GM11168 (cell line): ENCODE measurements around the gene DAB1.

Source experiments
- in situ Hi-C: fragments of 300-500 bp; cut with MboI; formaldehyde crosslinking; loops from one replicate; pipeline ENCODE4 v1.12.0; 2022; ENCODE audit warnings: low sequenced_read_pairs; ENCODE audit not compliant: unreplicated experiment

The DAB1 gene

GRCh38 chr1:57423656-57424211, at the start of gene DAB1:
TSS of gene DAB1 (minus strand) at chr1:57424060. CDS start at chr1:57291030, 133,030 bp downstream.
- in situ Hi-C loops, result no loop called here

DNA sequence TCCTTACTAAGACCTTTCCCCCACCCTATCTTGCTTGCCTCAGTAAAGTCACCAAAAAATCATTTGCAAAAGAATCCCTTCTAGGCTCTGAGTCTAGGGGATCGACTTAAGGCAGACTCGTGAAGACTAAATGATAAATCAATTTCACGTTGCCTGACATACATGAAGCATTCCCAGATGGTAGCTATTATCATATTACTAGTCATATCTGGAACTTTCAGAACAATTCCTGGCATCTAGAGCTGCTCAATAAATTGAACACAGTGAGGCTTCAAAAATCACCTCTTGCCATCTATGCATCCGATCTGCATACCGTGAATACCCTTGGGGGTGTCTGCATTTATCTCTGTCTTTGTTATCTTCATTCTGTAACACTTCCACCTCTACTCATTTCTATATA, 49.6 kb upstream of the DAB1 start:
- in situ Hi-C loops, result no loop called here

DNA sequence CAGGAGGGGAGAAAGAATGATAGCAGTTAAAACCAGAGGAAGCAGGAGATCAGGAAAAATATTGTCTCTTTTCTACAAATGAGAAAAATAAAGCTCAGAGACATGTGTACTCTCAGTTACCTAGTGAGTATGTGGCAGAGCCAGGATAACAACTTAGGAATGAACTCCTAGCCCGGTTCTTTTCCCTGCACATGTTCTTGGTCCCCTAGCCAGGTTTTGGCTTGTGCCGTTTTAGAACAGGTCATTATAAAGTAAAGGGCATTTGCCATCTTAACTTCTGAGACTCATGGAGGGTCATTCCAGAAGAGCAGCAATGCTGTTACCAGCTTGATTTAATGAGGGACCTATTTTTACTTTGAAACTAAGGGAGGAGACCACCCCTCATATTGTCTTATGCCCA, 48.1 kb upstream of the DAB1 start:
- in situ Hi-C loops, result no loop called here

DNA sequence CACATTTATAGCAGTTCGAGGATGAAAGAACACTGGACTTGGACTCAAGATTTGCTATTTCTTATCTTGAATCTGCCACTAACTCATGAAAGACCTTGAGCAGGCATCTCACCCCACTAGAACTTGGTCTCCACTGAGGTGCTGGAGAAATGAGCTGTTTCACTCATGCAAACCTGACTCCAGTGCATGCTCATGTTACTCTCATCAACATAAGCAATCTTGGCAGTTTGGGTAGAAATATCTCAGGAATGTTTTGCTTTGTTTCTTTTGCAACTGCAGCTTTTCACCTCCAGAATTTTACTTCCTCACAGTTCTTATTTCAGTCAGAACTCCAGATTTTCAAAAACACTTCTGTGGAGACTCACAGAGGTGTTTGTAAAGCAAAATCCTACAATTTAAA, 46.2 kb upstream of the DAB1 start:
- in situ Hi-C loops, result no loop called here

- in situ Hi-C loops, result no loop called here
Measured at GRCh38 chr1:57468641-57469523, 45.0 kb upstream of the DAB1 start.

DNA sequence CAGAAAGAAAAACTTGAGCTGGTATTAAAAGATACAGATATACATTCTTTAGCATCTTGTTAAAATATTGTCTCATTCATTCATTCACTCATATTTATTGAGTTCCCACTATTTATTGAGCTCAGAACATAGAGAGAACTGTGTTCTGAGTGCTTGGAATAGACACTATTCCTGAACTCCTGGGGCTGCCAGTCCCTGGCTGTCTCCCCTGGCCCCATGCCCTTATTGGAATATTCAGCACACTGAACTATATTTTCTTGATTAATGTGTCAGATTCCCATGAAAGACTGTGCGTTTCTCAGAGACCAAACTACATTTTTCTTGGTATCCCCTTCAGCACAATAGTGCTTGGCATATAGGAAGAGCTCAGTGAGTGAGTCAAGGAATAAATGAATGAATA, 44.0 kb upstream of the DAB1 start:
- in situ Hi-C loops, result no loop called here

DNA sequence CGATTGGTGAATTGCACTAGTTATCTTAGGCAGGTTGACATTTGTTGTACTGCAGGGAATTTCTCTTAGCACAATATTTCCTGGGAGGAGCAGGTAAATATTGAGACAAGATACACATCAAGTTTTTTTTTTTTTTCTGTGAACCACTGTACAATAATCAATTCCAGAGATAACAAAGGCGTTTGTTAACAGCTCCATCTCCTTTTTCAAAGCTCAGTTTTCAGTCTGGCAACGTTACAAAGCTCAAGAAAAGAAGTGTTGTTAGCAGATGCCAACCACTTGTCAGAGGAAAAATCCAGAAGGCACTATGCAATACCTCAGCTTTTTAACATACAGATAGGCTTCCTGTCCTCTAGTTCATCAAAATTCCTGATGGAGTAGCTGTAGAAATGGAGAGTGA, 40.9 kb upstream of the DAB1 start:
- in situ Hi-C loops, result no loop called here

- in situ Hi-C loops, result no loop called here
Measured at GRCh38 chr1:57463343-57463742, 39.5 kb upstream of the DAB1 start.

- in situ Hi-C loops, result no loop called here
Measured at GRCh38 chr1:57461405-57461804, 37.5 kb upstream of the DAB1 start.

GRCh38 chr1:57451516-57451915, 27.7 kb upstream of the DAB1 start:
- in situ Hi-C loops, result no loop called here

DNA sequence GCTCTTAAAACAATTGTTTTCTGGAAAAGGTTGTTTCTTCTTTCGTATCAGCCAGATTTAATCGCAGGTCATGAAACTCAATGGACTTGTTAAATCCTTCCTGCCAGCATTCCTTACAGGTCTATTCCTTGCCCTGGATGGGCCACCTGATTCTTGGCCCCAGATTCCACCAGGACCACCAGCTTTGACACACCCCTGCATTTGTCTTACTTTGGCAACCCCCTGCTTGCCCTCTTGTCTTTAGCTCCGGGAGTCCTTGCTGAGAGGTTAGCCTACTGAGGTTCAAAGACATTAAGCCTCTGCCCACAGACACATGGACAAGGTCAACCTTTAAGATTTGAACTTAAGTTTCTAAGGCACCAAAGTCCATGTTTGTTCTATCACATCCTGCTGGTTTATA, 27.1 kb upstream of the DAB1 start:
- in situ Hi-C loops, result no loop called here

GRCh38 chr1:57447551-57447950, 23.7 kb upstream of the DAB1 start:
- in situ Hi-C loops, result no loop called here

GRCh38 chr1:57443004-57443403, 19.1 kb upstream of the DAB1 start:
- in situ Hi-C loops, result no loop called here

GRCh38 chr1:57440096-57440495, 16.2 kb upstream of the DAB1 start:
- in situ Hi-C loops, result no loop called here

- in situ Hi-C loops, result no loop called here
Measured at GRCh38 chr1:57431400-57431799, 7.5 kb upstream of the DAB1 start.

GRCh38 chr1:57424231-57425027, 569 bp upstream of the DAB1 start:
- in situ Hi-C loops, result no loop called here

DNA sequence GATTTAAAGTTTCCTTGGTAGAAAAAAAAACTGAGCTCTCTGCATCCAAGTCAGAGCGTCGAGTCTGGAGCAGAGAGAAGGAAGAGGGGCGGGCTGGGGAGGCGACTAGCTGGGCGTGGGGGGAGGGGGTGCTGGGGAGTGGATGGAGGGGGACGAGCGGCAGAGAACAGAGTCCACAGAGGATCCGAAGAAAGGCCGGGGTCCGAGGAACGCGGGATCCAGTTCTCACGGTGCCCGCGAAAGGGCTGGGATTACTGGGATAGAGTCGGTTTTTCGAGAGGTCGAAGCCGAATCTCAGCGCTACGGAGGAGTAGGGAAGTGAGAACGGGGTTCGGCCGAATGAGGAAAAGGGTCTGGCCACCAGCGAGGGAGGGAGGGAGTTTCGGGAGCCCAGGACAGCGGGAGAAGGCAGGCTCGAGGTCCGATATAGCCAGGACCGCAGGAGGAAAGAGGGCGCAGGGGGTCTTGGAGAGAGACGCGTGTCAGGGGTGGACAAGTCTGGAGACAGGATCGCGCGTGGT, 665 bp downstream of the DAB1 start:
- in situ Hi-C loops, result no loop called here

DNA sequence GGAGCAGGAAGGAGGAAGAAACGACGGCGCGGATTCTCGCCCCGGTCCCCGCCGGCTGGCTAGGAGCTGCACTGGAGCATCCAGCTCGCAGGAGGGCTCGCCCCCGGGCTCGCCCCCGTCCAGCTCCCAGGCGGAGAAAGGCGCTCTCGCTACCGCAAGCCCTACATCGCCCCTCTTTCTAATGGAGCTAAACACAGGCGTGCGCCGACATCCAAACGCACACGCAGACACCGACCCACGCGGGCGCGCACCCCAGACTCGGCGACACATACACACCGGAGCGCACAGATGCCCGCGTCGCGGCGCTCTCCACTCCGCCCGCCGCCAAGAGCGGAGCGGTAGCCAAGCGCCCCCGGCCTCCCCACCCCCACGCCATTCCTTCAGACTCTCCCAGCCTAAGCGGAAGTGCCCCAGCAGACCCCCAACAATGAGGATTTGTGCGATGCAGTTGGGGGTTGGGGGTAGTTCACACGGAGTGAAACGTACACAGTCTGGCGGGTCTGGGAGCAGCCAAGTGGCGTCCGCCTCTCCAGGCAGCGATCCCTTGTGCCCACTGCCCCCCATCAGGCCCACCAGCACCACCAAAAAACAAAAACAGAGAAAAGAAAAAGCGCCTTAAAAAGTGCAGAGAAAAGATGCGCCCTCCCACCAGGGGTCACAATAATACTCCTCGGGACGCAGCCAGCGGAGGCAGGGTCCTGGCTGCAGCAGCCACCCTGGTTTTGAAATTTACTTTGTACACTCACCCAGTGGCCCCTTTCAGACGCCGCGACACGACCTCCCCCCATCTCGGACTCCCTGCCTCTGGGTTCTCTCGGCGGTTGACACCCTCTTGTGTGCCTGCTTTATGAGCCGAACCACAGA, 1.4 kb downstream of the DAB1 start:
- in situ Hi-C loops, result no loop called here

- in situ Hi-C loops, result no loop called here
Measured at GRCh38 chr1:57421806-57422205, 2.1 kb downstream of the DAB1 start.
